ENCODE measurements around the gene PRKAR1B.

Gene PRKAR1B

GRCh38 chr7:707296-708000, 19.6 kb downstream of the PRKAR1B start:
- no peaks in the 10 kb centered on the region for H3K79me2 ChIP-seq (ENCODE audit: insufficient read depth, low read length)
- peaks cover 13% of the 10 kb centered on the region for H3K36me3 ChIP-seq (ENCODE audit: insufficient read depth, low read length)

GRCh38 chr7:706721-707120, 20.4 kb downstream of the PRKAR1B start:
- Histone ChIP-seq H3K4me1 (ENCODE audit: insufficient read depth, low read length, severe bottlenecking) (no peaks in the 10 kb centered on the region), H3K9me2 (ENCODE audit: low read depth, low read length) (no peaks in the 10 kb centered on the region), H3F3A (ENCODE audit: insufficient read depth, low read length) (no peaks in the 10 kb centered on the region), H3K9me3 (ENCODE audit: low read length) (peaks cover 4% of the 10 kb centered on the region; the same call in 1 of the 2 replicates), H3K9ac (ENCODE audit: low read length) (no peak overlapping the region), H3K4me2 (ENCODE audit: low read length) (no peak overlapping the region), H3K27ac (ENCODE audit: low read depth, low read length, poor library complexity, severe bottlenecking) (no peak overlapping the region), H4K20me1 (ENCODE audit: insufficient read depth, low read length) (no peaks in the 10 kb centered on the region), H3K79me2 (ENCODE audit: insufficient read depth, low read length) (no peaks in the 10 kb centered on the region), H3K27me3 (ENCODE audit: insufficient read depth, low read length) (no peaks in the 10 kb centered on the region), H3K4me3 (ENCODE audit: low read depth, low read length, poor library complexity, severe bottlenecking) (no peak overlapping the region), H2AFZ (ENCODE audit: low read length) (no peak overlapping the region), H3K36me3 (ENCODE audit: insufficient read depth, low read length) (peaks cover 13% of the 10 kb centered on the region)
- TF ChIP-seq EZH2 (IDR thresholded peaks at IDR 0.05; ENCODE audit: borderline replicate concordance, low read length) (no peak), CTCF (IDR thresholded peaks at IDR 0.05; ENCODE audit: low read length) (no peak)

More at GRCh38 chr7:707296-708000, 19.6 kb downstream of the PRKAR1B start:
- no peaks in the 10 kb centered on the region for H3K27me3 ChIP-seq (ENCODE audit: insufficient read depth, low read length)
- peaks cover 4% of the 10 kb centered on the region; the same call in 1 of the 2 replicates for H3K9me3 ChIP-seq (ENCODE audit: low read length)
- no peak for TF ChIP-seq EZH2 (IDR thresholded peaks at IDR 0.05; ENCODE audit: borderline replicate concordance, low read length)
- TF ChIP-seq CTCF (IDR thresholded peaks at IDR 0.05; ENCODE audit: low read length) = no peak
- H3K9ac ChIP-seq (ENCODE audit: low read length) = no peak overlapping the region
- H3K9me2 ChIP-seq (ENCODE audit: low read depth, low read length) = no peaks in the 10 kb centered on the region
- H2AFZ ChIP-seq (ENCODE audit: low read length) = no peak overlapping the region
- no peaks in the 10 kb centered on the region for H3F3A ChIP-seq (ENCODE audit: insufficient read depth, low read length)
- no peak overlapping the region for H3K4me2 ChIP-seq (ENCODE audit: low read length)
- H3K4me3 ChIP-seq (ENCODE audit: low read depth, low read length, poor library complexity, severe bottlenecking) = no peak overlapping the region
- no peaks in the 10 kb centered on the region for H4K20me1 ChIP-seq (ENCODE audit: insufficient read depth, low read length)
- no peaks in the 10 kb centered on the region for H3K4me1 ChIP-seq (ENCODE audit: insufficient read depth, low read length, severe bottlenecking)
- H3K27ac ChIP-seq (ENCODE audit: low read depth, low read length, poor library complexity, severe bottlenecking) = no peak overlapping the region

GRCh38 chr7:703049-703448, 24.0 kb downstream of the PRKAR1B start:
- Histone ChIP-seq H3K27me3 (ENCODE audit: insufficient read depth, low read length) (no peaks in the 10 kb centered on the region), H4K20me1 (ENCODE audit: insufficient read depth, low read length) (no peaks in the 10 kb centered on the region), H2AFZ (ENCODE audit: low read length) (no peak overlapping the region), H3K9me3 (ENCODE audit: low read length) (peaks cover 4% of the 10 kb centered on the region; the same call in 1 of the 2 replicates), H3K9me2 (ENCODE audit: low read depth, low read length) (no peaks in the 10 kb centered on the region), H3K4me1 (ENCODE audit: insufficient read depth, low read length, severe bottlenecking) (no peaks in the 10 kb centered on the region), H3K4me3 (ENCODE audit: low read depth, low read length, poor library complexity, severe bottlenecking) (no peak overlapping the region), H3K27ac (ENCODE audit: low read depth, low read length, poor library complexity, severe bottlenecking) (no peak overlapping the region), H3K36me3 (ENCODE audit: insufficient read depth, low read length) (peaks cover 12% of the 10 kb centered on the region), H3K79me2 (ENCODE audit: insufficient read depth, low read length) (no peaks in the 10 kb centered on the region), H3K4me2 (ENCODE audit: low read length) (no peak overlapping the region), H3F3A (ENCODE audit: insufficient read depth, low read length) (no peaks in the 10 kb centered on the region), H3K9ac (ENCODE audit: low read length) (no peak overlapping the region)
- TF ChIP-seq EZH2 (IDR thresholded peaks at IDR 0.05; ENCODE audit: borderline replicate concordance, low read length) = no peak
- no peak for TF ChIP-seq CTCF (IDR thresholded peaks at IDR 0.05; ENCODE audit: low read length)

Data from OCI-LY1 (cell line).